Activated CD8-positive, alpha-beta memory T cell treated with anti-CD3 and anti-CD28 coated beads, Interleukin-2, amount 10 ng/mL, durations not matched to agents 7 days and 5 days (primary cell): ENCODE data around the gene ZNF576. TPM values are rescaled to one million over a fixed set of nuclear protein-coding genes. Genes with fewer than 3 reads are reported as not detected.

Experiments used
- ATAC-seq: fragments of 150-1000 bp; cut with Tn5 transposase; one replicate; pipeline ENCODE4 v1.10.0; 2021; ENCODE audit warnings: moderate library complexity
- CTCF ChIA-PET: fragments of 350-600 bp; sonication (Branson Sonifier 250); formaldehyde crosslinking; loops from one replicate; lab custom pipeline; 2021; ENCODE audit warnings: antibody characterized with exemption; lab: Charles Lee
- DNase-seq: peaks from one replicate; pipeline ENCODE4 v3.0.0-alpha.2; 2020
- H3K27ac Mint-ChIP-seq: one replicate; pipeline ENCODE4 v1.8.0; 2021; ENCODE audit warnings: mild to moderate bottlenecking, mixed read lengths
- H3K27me3 Mint-ChIP-seq: one replicate; pipeline ENCODE4 v1.8.0; 2021; ENCODE audit warnings: mixed read lengths
- H3K36me3 Mint-ChIP-seq: one replicate; pipeline ENCODE4 v1.8.0; 2021; ENCODE audit warnings: mild to moderate bottlenecking, mixed read lengths
- H3K4me1 Mint-ChIP-seq: one replicate; pipeline ENCODE4 v1.8.0; 2021; ENCODE audit warnings: mixed read lengths
- H3K4me3 Mint-ChIP-seq: one replicate; pipeline ENCODE4 v1.8.0; 2021; ENCODE audit warnings: mild to moderate bottlenecking, moderate library complexity, mixed read lengths
- H3K9me3 Mint-ChIP-seq: one replicate; pipeline ENCODE4 v1.8.0; 2022; ENCODE audit warnings: low read depth, mixed read lengths
- total RNA-seq, 2 experiments: library from RNA; stranded (reverse); gene quantifications; one replicate each; pipeline ENCODE4 v1.2.3, GENCODE V29; 2021

The ZNF576 gene
- total RNA-seq, 2 experiments from 2014 or later, result 18.6 to 21.3 TPM

DNA sequence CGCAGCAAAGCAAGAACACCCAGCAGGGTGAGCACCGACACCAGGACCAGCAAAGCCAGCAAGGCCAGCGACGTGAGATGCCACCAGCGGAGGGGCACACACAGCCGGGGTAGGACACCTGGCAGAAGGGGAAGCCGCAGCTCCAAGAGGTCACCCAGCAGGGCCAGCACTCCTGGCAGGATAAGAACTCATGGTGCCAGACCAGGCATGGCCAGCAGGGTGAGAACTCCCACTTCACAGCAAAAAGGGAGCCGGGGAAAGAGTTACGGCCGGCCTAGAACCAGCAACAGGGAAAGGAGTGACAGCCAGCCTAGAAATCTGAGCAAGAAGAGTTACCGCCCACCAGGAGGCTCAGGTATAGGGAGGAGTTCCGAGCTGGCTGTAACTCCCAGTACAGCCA is 16.0 kb downstream of the ZNF576 start:
- Mint-ChIP-seq H3K9me3 (no peaks in the 10 kb centered on the region), H3K27ac (no peak overlapping the region), H3K36me3 (peaks cover 8% of the 10 kb centered on the region), H3K4me3 (no peak overlapping the region), H3K4me1 (no peaks in the 10 kb centered on the region), H3K27me3 (no peaks in the 10 kb centered on the region)
- ATAC-seq (no peak), DNase-seq (no peak)
- CTCF ChIA-PET, result no interaction called here

DNA sequence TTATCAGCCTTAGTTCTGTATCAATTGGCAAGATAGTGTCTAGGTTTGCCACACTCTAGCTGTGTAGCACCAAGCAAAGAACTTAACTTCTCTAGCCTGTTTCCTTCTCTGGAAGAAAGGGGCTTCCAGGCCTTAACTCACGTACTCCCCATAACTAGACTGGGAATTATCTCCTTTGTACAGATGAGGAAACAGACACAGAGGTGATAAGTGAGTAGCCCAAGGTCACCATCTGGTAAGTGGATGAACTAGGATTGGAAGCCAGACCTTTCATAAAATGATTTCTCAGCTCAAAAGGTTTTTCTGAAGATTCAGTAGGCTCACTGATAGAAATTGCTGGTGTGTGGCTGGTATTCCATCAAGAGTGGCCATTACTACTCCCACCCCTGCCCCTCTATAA is 19.9 kb downstream of the ZNF576 start:
- H3K27me3 Mint-ChIP-seq, result no peaks in the 10 kb centered on the region
- no peak overlapping the region for H3K4me3 Mint-ChIP-seq
- no peak overlapping the region for H3K27ac Mint-ChIP-seq
- CTCF ChIA-PET, result interaction anchor here (2.8 kb wide), 1 partner anchor 61 kb away, joined by 8 read pairs; no protein-coding TSS in a partner anchor
- ATAC-seq (no peak), DNase-seq (no peak)
- peaks cover 8% of the 10 kb centered on the region for H3K36me3 Mint-ChIP-seq
- H3K4me1 Mint-ChIP-seq, result peaks cover 16% of the 10 kb centered on the region
- no peaks in the 10 kb centered on the region for H3K9me3 Mint-ChIP-seq

GRCh38 chr19:43616954-43617353 is 20.6 kb downstream of the ZNF576 start:
- DNase-seq (no peak), ATAC-seq (no peak)
- Mint-ChIP-seq H3K4me3 (no peak overlapping the region), H3K4me1 (peaks cover 19% of the 10 kb centered on the region), H3K27me3 (no peaks in the 10 kb centered on the region), H3K9me3 (no peaks in the 10 kb centered on the region), H3K36me3 (peaks cover 6% of the 10 kb centered on the region), H3K27ac (no peak overlapping the region)
- CTCF ChIA-PET, result interaction anchor here (2.8 kb wide), 1 partner anchor 62 kb away, joined by 8 read pairs; no protein-coding TSS in a partner anchor

- Mint-ChIP-seq H3K36me3 (no peaks in the 10 kb centered on the region), H3K4me3 (peak overlapping the region; percentile 89), H3K27me3 (no peaks in the 10 kb centered on the region), H3K27ac (peak overlapping the region; percentile 94), H3K9me3 (no peaks in the 10 kb centered on the region), H3K4me1 (peaks cover 19% of the 10 kb centered on the region)
- peak; percentile 80 for DNase-seq
- CTCF ChIA-PET, result interaction anchor here (0.8 to 0.9 kb wide), 2 partner anchors 22 to 49 kb away, joined by 3 read pairs; no protein-coding TSS in a partner anchor
- ATAC-seq, result peak; percentile 53
Measured at GRCh38 chr19:43618921-43619261, 22.5 kb downstream of the ZNF576 start.

- CTCF ChIA-PET, result interaction anchor here (1.0 to 1.7 kb wide), 3 partner anchors 22 to 173 kb away, joined by 3 to 4 read pairs (median 3); partner anchors contain the start of gene ZNF576
- Mint-ChIP-seq H3K4me3 (peak within 1 kb of the TSS; percentile 89), H3K36me3 (no peaks in the 10 kb centered on the region), H3K27me3 (no peaks in the 10 kb centered on the region), H3K9me3 (no peaks in the 10 kb centered on the region), H3K27ac (peak within 1 kb of the TSS; percentile 94), H3K4me1 (peaks cover 24% of the 10 kb centered on the region)
- peak; percentile 91 for ATAC-seq
- DNase-seq, result peak; percentile 90
Measured at GRCh38 chr19:43619262-43620060, 23.1 kb downstream of the ZNF576 start, which contains the start of gene ZNF428. Gene ZNF428 (minus strand): TSS chr19:43619629. CDS start chr19:43614304, 5,325 bp downstream.

DNA sequence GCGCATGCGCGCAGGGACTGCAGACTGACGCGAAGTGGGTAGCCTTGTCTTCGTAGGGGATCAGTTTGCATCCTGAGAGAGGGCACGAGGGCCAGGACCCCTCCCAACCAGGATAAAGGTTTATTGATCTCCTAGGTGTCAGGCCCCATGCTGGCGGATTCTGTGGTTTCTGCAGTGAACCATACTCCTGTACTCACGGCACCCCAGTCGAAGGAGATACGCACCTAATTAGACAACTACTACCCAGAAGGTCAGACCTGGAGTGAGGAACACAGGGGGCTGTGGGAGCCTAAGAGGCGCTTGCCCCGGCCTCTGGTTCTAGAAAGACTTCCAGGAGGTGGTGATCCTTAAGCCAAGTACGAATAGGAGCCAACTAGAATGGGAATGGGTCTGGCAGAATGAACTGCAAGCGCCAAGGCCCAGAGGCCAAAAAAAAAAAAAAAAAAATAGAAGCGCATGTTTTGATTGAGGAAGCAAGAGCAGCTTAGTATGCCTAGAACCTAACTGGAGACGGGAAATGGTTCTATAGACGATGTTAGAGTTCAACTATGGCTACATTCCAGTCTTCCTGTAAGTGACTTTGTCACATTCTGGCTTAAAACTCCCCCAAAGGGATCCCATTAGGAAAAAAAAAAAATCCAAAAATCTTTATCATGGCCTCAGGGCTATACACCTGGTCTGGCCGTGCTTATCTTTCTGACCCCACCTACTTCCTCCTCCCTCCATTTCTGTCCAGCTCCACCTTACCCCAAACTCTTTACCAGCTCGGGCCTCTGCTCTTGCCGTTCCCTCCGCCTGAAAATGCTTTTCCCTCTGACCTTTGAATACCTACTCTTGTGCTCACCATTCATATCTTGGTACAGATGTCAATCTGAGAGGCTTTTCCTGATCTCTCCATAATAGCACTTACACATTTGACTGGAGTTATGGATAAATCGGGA is 23.9 kb downstream of the ZNF576 start:
- peak overlapping the region; percentile 94 for H3K27ac Mint-ChIP-seq
- no peaks in the 10 kb centered on the region for H3K27me3 Mint-ChIP-seq
- ATAC-seq (no peak), DNase-seq (peak; percentile 93)
- no peaks in the 10 kb centered on the region for H3K9me3 Mint-ChIP-seq
- peak overlapping the region; percentile 89 for H3K4me3 Mint-ChIP-seq
- CTCF ChIA-PET, result interaction anchor here (1.0 to 1.7 kb wide), 3 partner anchors 23 to 174 kb away, joined by 3 to 4 read pairs (median 3); partner anchors contain the start of gene ZNF576
- peaks cover 28% of the 10 kb centered on the region for H3K4me1 Mint-ChIP-seq
- no peaks in the 10 kb centered on the region for H3K36me3 Mint-ChIP-seq

DNA sequence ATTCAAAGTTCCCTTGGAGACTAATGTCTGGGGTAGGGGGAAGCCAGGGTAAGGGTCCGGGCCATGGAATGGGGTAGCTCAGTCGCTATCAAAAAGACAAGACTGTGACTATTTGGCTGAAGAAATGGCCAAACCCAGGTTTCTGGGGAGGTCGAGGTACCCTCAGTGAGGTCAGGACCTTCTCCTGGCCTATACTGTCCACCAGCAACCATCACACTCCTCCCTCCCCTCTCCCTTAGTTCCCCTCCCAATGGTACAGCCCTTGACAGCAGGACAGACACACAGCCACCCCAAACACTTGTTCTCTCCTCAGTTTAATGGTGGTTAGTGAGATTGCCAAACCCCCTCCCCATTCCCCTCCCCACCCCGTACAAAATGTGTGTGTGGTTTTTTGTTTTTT is 25.7 kb downstream of the ZNF576 start:
- CTCF ChIA-PET, result interaction anchor here (0.9 kb wide), 1 partner anchor 67 kb away, joined by 3 read pairs; no protein-coding TSS in a partner anchor
- DNase-seq, result no peak
- Mint-ChIP-seq H3K9me3 (no peaks in the 10 kb centered on the region), H3K4me3 (no peak overlapping the region), H3K36me3 (no peaks in the 10 kb centered on the region), H3K4me1 (peaks cover 31% of the 10 kb centered on the region), H3K27ac (peak overlapping the region; percentile 20), H3K27me3 (peaks cover 4% of the 10 kb centered on the region)
- no peak for ATAC-seq

GRCh38 chr19:43622956-43623355 is 26.6 kb downstream of the ZNF576 start:
- DNase-seq, result no peak
- no peak overlapping the region for H3K4me3 Mint-ChIP-seq
- ATAC-seq, result no peak
- CTCF ChIA-PET, result interaction anchor here (1.1 kb wide), 1 partner anchor 46 kb away, joined by 3 read pairs; no protein-coding TSS in a partner anchor
- no peaks in the 10 kb centered on the region for H3K36me3 Mint-ChIP-seq
- no peak overlapping the region for H3K27ac Mint-ChIP-seq
- H3K27me3 Mint-ChIP-seq, result peaks cover 4% of the 10 kb centered on the region
- no peaks in the 10 kb centered on the region for H3K9me3 Mint-ChIP-seq
- H3K4me1 Mint-ChIP-seq, result peaks cover 31% of the 10 kb centered on the region

- H3K27ac Mint-ChIP-seq, result no peak overlapping the region
- peaks cover 25% of the 10 kb centered on the region for H3K4me1 Mint-ChIP-seq
- H3K27me3 Mint-ChIP-seq, result peaks cover 4% of the 10 kb centered on the region
- CTCF ChIA-PET, result interaction anchor here (1.1 to 1.5 kb wide), 3 partner anchors 30 to 69 kb away, joined by 3 to 5 read pairs (median 4); no protein-coding TSS in a partner anchor
- ATAC-seq (no peak), DNase-seq (no peak)
- no peaks in the 10 kb centered on the region for H3K36me3 Mint-ChIP-seq
- no peaks in the 10 kb centered on the region for H3K9me3 Mint-ChIP-seq
- H3K4me3 Mint-ChIP-seq, result no peak overlapping the region
Measured at GRCh38 chr19:43623889-43624670, 27.7 kb downstream of the ZNF576 start.

GRCh38 chr19:43624933-43625332 is 28.5 kb downstream of the ZNF576 start:
- Mint-ChIP-seq H3K4me3 (no peak overlapping the region), H3K4me1 (peaks cover 25% of the 10 kb centered on the region), H3K36me3 (no peaks in the 10 kb centered on the region), H3K27me3 (peaks cover 4% of the 10 kb centered on the region), H3K27ac (no peak overlapping the region), H3K9me3 (no peaks in the 10 kb centered on the region)
- peak; percentile 91 for DNase-seq
- CTCF ChIA-PET, result interaction anchor here (0.6 to 1.5 kb wide), 4 partner anchors 31 to 185 kb away, joined by 3 to 5 read pairs (median 4); partner anchors contain the start of gene PLAUR
- ATAC-seq, result peak; percentile 84

- Mint-ChIP-seq H3K9me3 (no peaks in the 10 kb centered on the region), H3K27ac (no peak overlapping the region), H3K36me3 (no peaks in the 10 kb centered on the region), H3K4me3 (no peak overlapping the region), H3K27me3 (peaks cover 4% of the 10 kb centered on the region), H3K4me1 (peaks cover 16% of the 10 kb centered on the region)
- DNase-seq, result no peak
- no peak for ATAC-seq
- CTCF ChIA-PET, result interaction anchor here (0.9 to 2.4 kb wide), 3 partner anchors 25 to 183 kb away, joined by 3 to 6 read pairs (median 3); no protein-coding TSS in a partner anchor
Measured at GRCh38 chr19:43625918-43626579, 29.7 kb downstream of the ZNF576 start.

- Mint-ChIP-seq H3K4me3 (no peak overlapping the region), H3K27ac (no peak overlapping the region), H3K4me1 (peaks cover 12% of the 10 kb centered on the region), H3K9me3 (no peaks in the 10 kb centered on the region), H3K27me3 (peaks cover 4% of the 10 kb centered on the region), H3K36me3 (no peaks in the 10 kb centered on the region)
- DNase-seq, result no peak
- CTCF ChIA-PET, result interaction anchor here (1.3 to 2.4 kb wide), 2 partner anchors 25 to 72 kb away, joined by 3 to 6 read pairs; no protein-coding TSS in a partner anchor
- ATAC-seq, result no peak
Measured at GRCh38 chr19:43626838-43627237, 30.4 kb downstream of the ZNF576 start.
